ENCODE data around the gene CLCA2.

CLCA2 gene

DNA sequence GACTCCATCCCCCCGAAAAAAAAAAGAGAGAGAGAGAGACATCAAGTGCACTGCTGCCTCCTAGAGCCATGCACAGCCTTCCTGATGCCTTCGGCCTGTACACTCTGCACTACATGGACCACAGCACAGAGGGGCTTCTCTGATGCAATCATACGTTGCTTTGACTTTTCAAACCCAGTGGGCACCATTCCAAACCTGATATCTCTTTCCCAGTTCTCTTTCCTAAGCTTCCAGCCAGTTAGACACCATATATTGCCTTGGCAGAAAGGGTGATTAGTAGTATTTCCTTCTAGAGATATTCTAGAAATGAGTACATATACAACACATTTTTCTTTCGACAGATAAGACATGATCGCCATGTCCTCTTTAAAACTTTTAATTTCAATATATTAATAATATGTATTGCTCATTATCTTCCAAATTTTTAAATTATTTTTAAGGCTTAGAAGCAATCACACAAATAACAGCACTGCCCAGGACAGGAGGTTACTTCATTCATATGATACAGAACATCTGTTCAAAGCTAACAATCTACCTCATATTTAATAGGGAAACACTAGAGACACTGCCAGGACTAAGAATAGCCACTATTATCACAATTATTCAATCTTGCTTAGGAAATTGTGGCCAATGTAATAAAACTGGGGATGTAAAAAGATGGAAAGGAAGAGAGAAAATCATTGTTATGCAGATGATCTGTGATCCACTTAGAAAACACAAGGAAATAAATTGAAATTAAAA lies 54.6 kb downstream of the CLCA2 start:
- no peak for DNase-seq

DNA sequence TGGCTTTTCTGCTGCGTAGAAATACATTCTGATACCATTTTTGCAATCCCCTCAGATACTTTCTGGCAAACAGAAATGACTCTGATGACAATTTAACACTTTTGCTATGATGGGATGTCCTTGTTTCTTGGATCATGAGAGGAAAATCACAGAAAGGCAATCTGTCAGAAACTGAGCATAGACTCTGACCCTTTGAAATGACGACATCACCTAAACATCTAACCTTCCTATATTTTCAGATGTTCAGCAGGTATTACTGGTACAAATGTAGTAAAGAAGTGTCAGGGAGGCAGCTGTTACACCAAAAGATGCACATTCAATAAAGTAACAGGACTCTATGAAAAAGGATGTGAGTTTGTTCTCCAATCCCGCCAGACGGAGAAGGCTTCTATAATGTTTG lies 58.0 kb downstream of the CLCA2 start:
- no peak for DNase-seq

DNA sequence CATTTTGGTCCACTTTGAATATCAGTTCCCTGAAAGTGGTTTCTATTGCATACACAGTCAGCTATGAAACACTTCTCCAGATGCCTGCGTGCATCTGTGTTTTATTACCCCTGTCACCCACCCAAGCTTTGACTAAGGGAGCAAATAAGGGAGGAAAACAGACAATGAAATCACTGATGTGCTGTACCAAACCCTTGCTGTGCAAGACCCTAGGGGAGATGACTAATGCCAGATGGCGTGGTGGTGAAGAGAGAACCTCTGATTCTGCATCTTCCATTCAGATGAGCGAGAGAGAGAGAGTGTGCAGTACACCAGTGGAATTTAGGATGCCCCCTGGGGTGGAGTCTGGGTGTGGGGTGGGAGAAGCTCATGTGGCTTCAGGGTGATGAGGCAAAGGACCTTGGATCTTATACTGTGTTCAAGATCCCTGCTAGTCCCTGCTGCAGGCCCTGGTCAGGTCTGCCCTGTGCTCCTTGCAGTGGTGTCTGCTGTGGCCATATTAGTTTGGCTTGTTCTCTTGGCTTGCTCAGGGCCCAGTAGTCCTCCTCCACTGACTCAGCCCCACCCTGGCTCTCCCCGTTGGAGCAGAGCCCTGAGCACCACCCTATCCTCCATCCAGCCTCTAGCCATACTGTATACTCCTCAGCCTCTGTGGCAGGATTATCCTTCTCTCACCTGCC lies 63.3 kb downstream of the CLCA2 start:
- no peak for DNase-seq

DNA sequence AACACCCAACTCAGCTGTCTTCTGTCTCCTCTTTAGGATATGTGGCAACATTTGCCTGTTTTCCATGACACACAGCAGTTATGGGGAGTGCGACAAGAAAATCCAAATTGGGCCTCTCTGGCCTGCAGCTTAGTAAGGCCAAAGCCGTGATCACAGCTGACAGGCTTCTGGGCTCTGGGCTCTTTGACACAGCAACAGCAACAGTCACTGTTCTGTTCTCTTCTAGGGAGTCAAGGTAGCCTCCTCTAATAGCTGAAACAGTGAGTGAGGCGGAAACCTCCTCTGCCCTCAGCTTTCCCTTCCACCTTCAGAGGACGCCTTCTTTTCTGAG lies 63.8 kb downstream of the CLCA2 start:
- no peak for DNase-seq

DNA sequence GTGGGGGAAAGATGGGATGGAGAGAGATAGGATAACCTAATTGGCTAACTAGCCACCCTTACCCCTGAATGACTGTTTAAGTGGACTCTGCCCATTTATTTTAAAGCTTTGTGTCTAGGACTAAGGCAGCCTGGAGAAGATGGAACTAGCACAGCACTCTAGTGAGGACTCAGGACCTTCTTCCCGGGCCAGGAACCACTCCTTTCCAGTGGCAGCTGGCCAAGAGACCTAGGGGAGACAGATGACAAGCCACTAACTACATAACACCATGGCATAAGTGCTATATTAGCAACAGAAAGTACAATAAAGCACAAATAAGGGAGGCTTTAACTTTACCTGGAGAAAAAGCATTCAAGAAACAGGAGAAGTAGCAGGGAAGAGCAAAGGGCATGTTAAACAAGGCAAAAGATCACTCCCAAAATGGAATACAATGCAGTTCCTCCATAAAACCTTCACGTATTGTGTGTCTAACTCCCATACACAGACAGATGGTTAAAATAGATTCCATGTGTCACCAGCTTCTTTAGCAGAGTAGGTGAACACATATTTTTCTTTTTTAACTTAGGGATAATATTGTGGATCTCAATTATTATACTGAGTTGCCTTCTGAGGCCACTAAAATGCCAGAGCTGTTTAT lies 65.4 kb downstream of the CLCA2 start:
- DNase-seq: no peak

DNA sequence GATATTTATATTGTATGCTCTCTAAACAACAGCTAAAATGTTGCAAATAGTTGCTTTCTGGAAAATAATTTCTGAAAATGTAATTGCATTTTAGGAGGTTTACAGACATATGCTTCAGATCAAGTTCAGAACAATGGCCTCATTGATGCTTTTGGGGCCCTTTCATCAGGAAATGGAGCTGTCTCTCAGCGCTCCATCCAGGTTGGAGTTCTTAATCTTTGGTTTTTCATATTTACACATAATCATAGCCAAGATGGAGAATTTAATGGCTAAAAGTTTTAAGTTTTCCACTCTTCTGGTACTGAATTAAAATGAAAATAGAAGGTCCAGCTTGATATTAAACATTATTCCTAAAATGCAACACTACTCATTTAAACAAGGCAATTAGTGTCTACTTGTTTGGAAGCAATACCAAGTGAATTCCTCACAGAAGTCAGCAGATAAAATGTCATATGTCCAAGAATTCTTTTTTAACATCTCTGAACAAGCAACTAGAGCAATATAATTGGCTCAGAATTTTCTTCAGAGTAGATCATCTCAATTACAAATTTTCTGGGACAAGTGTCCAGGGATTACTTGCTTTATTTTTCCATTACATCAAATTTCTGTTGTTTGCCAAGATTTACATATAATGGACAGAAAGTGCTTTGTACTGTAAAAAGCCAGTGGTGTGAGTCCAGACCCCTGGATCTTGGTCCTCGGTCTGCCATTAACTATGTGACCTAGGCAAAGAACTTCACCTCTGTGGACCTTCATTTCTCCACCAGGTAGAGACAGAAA lies 67.4 kb downstream of the CLCA2 start:
- no peak for DNase-seq

DNA sequence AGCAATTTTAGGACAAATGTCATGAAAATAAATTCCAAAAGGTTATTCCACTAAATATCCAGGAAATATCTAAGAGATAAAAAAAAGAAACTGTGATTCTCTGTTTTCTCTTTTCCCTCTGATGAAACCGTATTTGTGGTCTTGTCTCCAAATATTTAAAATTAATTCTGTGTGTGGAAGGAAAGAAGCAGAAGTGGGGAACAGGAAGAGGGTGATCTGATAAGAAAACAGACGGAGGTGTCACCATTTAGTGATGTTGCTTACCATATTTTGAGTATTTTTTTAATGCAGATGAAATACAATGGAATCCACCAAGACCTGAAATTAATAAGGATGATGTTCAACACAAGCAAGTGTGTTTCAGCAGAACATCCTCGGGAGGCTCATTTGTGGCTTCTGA lies 74.3 kb downstream of the CLCA2 start:
- no peak for DNase-seq

DNA sequence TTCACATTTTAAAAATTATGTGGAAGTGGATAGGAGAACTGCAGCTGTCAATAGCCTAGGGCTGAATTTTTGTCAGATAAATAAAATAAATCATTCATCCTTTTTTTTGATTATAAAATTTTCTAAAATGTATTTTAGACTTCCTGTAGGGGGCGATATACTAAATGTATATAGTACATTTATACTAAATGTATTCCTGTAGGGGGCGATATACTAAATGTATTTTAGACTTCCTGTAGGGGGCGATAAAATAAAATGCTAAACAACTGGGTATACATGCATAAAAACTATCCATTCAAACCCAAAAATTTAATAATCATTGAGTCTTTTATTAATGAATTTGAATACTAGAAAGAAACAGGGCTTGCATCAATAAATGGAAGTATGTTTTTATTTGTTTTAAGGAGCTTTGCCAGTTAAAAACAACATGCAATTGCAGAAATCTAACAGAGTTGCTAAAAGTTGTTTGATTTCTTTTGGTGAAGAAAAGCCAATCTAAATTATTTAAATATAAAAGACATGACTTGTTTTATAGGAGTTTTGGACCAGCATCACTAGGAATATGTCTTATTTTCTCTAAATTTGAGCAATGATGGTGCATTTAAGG lies 76.1 kb downstream of the CLCA2 start:
- DNase-seq: peak; percentile 75

DNA sequence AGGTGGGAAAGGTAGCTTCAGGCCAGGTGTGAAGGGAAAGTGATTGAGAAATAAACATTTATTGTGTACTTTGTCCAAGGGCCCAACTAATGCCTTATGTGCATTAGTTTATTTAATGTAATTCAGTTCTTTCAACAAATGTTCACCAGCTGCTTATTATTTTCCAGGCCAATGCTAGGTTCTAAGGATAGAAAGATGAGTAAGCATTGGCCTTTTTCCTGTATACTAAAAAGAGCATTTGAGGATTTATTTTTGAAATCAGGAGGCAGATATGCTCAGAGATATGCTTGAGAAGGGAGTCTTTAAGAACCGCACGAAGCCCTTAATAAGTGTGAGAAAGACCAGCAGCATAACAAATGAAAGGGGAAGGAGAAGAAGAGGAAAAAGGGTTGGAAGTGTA lies 76.7 kb downstream of the CLCA2 start:
- DNase-seq: no peak

DNA sequence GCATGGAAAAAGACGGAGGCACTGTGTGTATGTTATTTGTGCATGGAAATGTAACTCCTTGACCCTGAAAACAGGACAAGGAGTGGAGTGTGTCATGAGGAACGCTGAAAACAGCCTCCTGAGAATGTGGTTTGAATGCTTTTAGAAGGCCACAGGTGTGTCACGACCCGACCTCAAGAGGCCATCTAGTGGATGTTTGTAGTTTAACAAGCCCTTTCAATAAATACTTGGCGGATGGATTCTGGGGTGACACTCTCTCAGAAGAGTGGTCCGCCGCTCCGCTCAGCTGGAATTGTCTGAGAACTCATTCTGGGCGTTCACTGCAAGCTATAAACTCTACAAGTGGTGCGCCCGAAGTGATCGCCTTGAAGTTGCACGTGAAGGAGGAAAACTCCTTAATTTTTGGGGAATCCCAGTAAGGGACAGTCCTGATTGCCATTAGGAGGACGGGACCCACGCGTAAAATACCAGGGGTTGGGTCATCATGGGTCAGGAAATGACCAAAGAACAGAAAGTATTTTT lies 78.2 kb downstream of the CLCA2 start:
- peak; percentile 57 for DNase-seq

DNA sequence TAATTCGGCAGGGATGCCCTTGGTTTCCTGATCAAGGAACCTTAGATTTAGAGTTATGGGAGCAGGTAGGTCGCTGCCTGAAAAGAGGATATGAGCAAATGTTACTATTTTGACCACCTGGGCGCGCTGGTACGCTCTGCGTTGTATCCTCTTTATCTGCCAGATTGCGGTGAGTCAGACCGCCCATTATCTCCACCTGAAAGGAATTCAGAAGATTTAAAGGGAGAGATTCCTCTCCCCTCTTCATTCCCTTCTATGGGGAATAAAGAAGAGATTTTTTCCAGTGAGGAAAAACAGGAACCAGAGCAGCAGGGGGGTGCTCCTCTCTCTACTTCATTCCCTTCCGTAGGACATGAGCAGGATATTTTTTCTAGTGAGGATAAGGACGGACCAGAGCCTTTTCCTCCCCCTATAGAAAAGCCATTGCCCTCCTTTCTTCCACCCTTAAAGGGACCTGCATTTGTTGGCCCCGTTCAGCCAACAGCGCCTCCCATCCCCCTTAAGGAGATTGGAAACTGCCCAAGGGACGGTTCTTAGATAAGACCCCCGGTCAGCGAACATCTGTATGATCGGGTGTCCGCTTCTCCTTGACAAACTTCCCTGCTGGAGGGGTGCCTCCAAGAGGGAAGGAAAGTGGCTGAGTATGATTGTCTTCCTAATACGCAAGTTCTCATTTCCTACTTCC lies 78.9 kb downstream of the CLCA2 start:
- DNase-seq: no peak

DNA sequence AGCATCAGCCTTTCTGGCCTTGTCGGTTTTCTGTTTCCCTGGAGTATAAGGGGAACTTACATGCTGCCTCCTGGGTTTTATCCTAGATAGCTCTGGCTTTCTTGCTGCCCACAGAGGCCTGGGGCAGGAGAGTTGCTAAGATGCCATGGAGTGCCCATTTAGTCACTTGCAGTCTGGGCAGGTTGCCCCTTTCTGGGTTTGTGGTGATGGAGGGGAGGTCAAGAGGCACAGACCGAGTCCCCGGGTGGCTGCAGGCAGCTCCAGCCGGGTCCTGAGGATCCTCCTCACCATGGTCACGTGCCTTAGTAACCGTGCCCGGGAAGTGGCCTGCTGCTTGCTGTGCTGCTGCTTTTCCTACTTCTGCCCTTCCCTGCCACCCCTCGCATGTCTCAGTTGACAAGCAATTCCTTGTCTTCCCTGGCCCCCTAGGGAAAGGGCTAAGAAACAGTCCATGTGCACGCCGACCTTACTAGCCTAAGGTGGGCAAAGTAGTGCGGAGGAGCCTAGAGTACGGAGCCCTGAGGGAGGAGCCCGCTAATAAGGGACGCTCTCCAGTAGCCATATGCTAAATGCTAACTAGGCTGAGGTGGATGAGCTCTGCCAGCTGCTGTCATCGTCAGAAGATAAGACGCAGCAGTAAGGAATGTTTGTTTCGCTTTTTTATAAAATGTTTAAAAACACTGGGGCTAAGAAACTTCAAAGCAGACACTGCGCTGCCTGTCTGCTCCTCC lies 79.6 kb downstream of the CLCA2 start:
- DNase-seq: no peak

DNA sequence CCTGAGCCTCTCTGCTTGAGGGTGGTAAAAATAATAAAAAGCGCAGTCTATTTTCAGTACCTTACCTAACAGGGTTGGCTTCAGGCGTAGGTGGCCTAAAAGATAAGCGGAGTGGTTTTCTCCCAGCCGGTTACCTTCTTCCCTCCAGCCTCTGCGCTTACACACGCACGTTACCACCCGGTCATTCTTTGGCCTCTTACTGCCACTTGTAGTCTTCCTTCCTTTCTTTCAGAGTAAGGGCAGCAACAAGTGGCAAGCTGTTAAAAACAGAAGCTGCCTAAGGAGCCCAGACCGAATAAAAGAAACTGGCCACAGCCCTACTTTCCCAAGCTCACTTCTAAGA lies 80.1 kb downstream of the CLCA2 start:
- no peak for DNase-seq

DNA sequence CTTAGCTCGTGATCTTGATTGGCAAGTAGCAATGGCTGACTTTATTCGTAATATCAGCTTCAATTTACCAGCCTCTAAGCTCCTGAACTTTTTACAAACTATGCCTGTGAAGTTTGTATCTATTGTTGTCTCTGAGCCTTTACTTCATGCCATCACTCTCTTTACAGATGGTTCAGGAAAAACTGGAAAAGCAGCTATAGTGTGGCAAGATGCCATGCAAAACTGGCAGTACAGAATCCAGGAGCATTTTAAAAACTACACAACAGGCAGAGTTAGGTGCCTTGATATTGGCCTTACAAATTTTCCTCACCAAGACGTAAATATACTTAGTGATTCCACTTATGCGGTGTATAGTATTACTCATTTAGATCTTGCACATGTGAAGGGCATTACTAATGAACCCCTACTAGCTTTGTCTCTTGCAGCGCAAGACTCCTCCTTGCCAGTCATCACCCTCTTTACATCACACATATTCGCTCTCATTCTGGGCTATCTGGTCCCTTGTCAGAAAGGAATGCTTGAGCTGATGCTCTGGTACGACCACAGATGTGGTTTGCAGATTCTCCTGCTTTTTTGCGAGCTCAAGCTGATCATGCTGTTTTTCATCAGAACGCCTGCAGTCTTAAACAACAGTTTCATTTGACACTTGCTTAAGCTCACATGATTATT lies 81.1 kb downstream of the CLCA2 start:
- DNase-seq: no peak

DNA sequence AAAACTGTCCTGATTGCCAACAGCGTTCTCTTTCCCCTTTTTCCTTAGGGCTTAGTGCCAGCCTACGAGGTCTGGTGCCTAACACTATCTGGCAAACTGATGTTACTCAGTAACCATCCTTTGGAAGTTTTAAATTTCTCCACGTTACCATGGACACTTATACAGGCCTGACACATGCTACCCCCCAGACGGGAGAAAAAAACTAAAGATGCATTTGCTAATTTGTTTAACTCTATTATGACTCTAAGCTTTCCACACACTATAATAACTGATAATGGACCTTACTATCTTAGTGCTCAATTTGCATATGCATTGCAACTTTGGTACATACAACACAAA lies 81.6 kb downstream of the CLCA2 start:
- DNase-seq: no peak
